GM18517 (cell line): ENCODE results near the gene BRDT.

Source experiments
- ATAC-seq: cut with Tn5 transposase; IDR thresholded peaks from one replicate; pipeline ENCODE4 v1.9.1; 2021; ENCODE audit warnings: mild to moderate bottlenecking, moderate library complexity; ENCODE audit not compliant: unreplicated experiment

The BRDT gene

GRCh38 chr1:91949356-91949699, at the start of gene BRDT:
TSS of gene BRDT (plus strand) at chr1:91949401. CDS start at chr1:91962755, 13,354 bp downstream.
- ATAC-seq, result no peak

GRCh38 chr1:91900562-91900961, 48.6 kb upstream of the BRDT start:
- no peak for ATAC-seq

- ATAC-seq, result no peak
Measured at GRCh38 chr1:91901231-91901630, 48.0 kb upstream of the BRDT start.

GRCh38 chr1:91912266-91912665, 36.9 kb upstream of the BRDT start:
- ATAC-seq, result no peak

GRCh38 chr1:91913018-91913417, 36.2 kb upstream of the BRDT start:
- ATAC-seq, result no peak

- ATAC-seq, result no peak
Measured at GRCh38 chr1:91916046-91916445, 33.2 kb upstream of the BRDT start.

- ATAC-seq, result no peak
Measured at GRCh38 chr1:91916811-91917460, 32.3 kb upstream of the BRDT start.

- no peak for ATAC-seq
Measured at GRCh38 chr1:91919962-91920361, 29.2 kb upstream of the BRDT start.

- no peak for ATAC-seq
Measured at GRCh38 chr1:91924146-91924545, 25.1 kb upstream of the BRDT start.

GRCh38 chr1:91925644-91926435, 23.4 kb upstream of the BRDT start:
- ATAC-seq, result no peak

GRCh38 chr1:91928026-91928425, 21.2 kb upstream of the BRDT start:
- no peak for ATAC-seq

- no peak for ATAC-seq
Measured at GRCh38 chr1:91929250-91929649, 20.0 kb upstream of the BRDT start.

- no peak for ATAC-seq
Measured at GRCh38 chr1:91937613-91938012, 11.6 kb upstream of the BRDT start.

GRCh38 chr1:91940496-91940895, 8.7 kb upstream of the BRDT start:
- no peak for ATAC-seq

- no peak for ATAC-seq
Measured at GRCh38 chr1:91944087-91944486, 5.1 kb upstream of the BRDT start.

- ATAC-seq, result no peak
Measured at GRCh38 chr1:91948097-91948496, 1.1 kb upstream of the BRDT start.

GRCh38 chr1:91948501-91949355, 473 bp upstream of the BRDT start:
- ATAC-seq, result no peak

- ATAC-seq, result no peak
Measured at GRCh38 chr1:91952187-91952586, 3.0 kb downstream of the BRDT start.

GRCh38 chr1:91958926-91959325, 9.7 kb downstream of the BRDT start:
- no peak for ATAC-seq

- no peak for ATAC-seq
Measured at GRCh38 chr1:91968334-91968733, 19.1 kb downstream of the BRDT start.

- ATAC-seq, result no peak
Measured at GRCh38 chr1:91979383-91979782, 30.2 kb downstream of the BRDT start.

- no peak for ATAC-seq
Measured at GRCh38 chr1:91980663-91981062, 31.5 kb downstream of the BRDT start.
